Lung (tissue), 12 donors: ENCODE data around the gene ZNF536. TPM values are rescaled to one million over a fixed set of nuclear protein-coding genes. Genes with fewer than 3 reads are reported as not detected.

ENCODE experiments used
- ATAC-seq: fragments of 200-7000 bp; cut with Tn5 transposase; one replicate; pipeline ENCODE4 v1.9.1; 2020; ENCODE audit warnings: moderate number of reproducible peaks; ENCODE audit not compliant: insufficient read depth, low FRiP score
- DNase-seq, 3 donors: peaks; one replicate each; pipeline ENCODE4 v3.0.0-alpha.2; 2013 to 2017
- H3K27ac ChIP-seq, 2 donors: one replicate each; pipeline ENCODE4 v1.5.1; 2013; ENCODE audit warnings: mild to moderate bottlenecking in 2 of 2, moderate library complexity in 2 of 2, control low read depth in 1 of 2, inconsistent platforms in 1 of 2, low read depth in 1 of 2, low read length in 1 of 2
- H3K27me3 ChIP-seq, 3 donors: one replicate each; pipeline ENCODE4 v1.5.1; 2013; ENCODE audit warnings: low read length in 2 of 3; ENCODE audit not compliant: control insufficient read depth in 3 of 3, insufficient read depth in 3 of 3
- H3K36me3 ChIP-seq, 4 donors: one replicate each; pipeline ENCODE4 v1.5.1; 2013; ENCODE audit warnings: low read length in 4 of 4, mild to moderate bottlenecking in 1 of 4, moderate library complexity in 1 of 4; ENCODE audit not compliant: control insufficient read depth in 4 of 4, insufficient read depth in 4 of 4
- H3K4me1 ChIP-seq, 5 donors: one replicate each; pipeline ENCODE4 v1.5.1; 2013; ENCODE audit warnings: low read length in 5 of 5, mild to moderate bottlenecking in 2 of 5, moderate library complexity in 1 of 5; ENCODE audit not compliant: control insufficient read depth in 5 of 5, insufficient read depth in 5 of 5
- H3K4me3 ChIP-seq: one replicate; pipeline ENCODE4 v1.5.1; 2013; ENCODE audit warnings: mild to moderate bottlenecking, control low read depth, moderate library complexity
- H3K9ac ChIP-seq, 2 donors: one replicate each; pipeline ENCODE4 v1.5.1; 2013; ENCODE audit warnings: low read length in 2 of 2, control low read depth in 1 of 2; ENCODE audit not compliant: insufficient read depth in 1 of 2
- H3K9me3 ChIP-seq, 4 donors: one replicate each; pipeline ENCODE4 v1.5.1; 2013; ENCODE audit warnings: low read length in 3 of 4, mild to moderate bottlenecking in 1 of 4, moderate library complexity in 1 of 4; ENCODE audit not compliant: control insufficient read depth in 4 of 4, insufficient read depth in 3 of 4
- CTCF ChIP-seq: IDR thresholded peaks from 2 replicates; pipeline ENCODE4 v1.5.1; 2012; ENCODE audit warnings: mild to moderate bottlenecking; ENCODE audit errors: control extremely low read depth, extremely low read depth
- WGBS, 2 donors: extraction: QIAGEN DNeasy Blood & Tissue Kit; methylation state at CpG; one replicate each; pipeline ENCODE4 v1.1.7; 2013; 5-methylcytosine and 5-hydroxymethylcytosine counted together
- polyA plus RNA-seq, 2 donors: library from polyadenylated mRNA; stranded (reverse); fragments of 200-250 nt; gene quantifications; one replicate each; pipeline ENCODE4 v1.2.1, GENCODE V29; 2013
- total RNA-seq, 2 donors: library from RNA; depleted of rRNA in 1 of 2; stranded (reverse); fragments of >200 nt in 1 of 2; gene quantifications; one replicate each; pipeline ENCODE4 v1.2.1, GENCODE V29; 2014 to 2021
- donor health status: control.
- donor health status: control.
- donor health status: Bipolar disorder and iron deficiency.
- donor health status: healthy.
- donor health status: DM: yes; HTN: yes; CAD: no.

The ZNF536 gene
- total and polyA plus RNA-seq, 4 donors, result 0.07 to 5.6 (median 0.21) TPM

GRCh38 chr19:30362156-30362754 is 9.9 kb upstream of the ZNF536 start:
- ATAC-seq (no peak), DNase-seq (no peak)
- H3K27ac ChIP-seq, result no peak overlapping the region
- 76 to 78% methylated on average over 6 of the region's 6 CpGs for WGBS, 2 donors
- H3K4me3 ChIP-seq, result no peak overlapping the region
- H3K9ac ChIP-seq, result no peak overlapping the region
- no peak for TF ChIP-seq CTCF
- H3K36me3 ChIP-seq, result no peaks in the 10 kb centered on the region
- peaks cover 0 to 2% (median 0%) of the 10 kb centered on the region in 4 donors for H3K9me3 ChIP-seq
- H3K4me1 ChIP-seq, result peaks cover 0 to 15% (median 0%) of the 10 kb centered on the region in 5 donors
- H3K27me3 ChIP-seq, result peaks cover 0 to 3% (median 0%) of the 10 kb centered on the region in 3 donors

GRCh38 chr19:30363073-30363472 is 9.1 kb upstream of the ZNF536 start:
- peaks cover 0 to 3% (median 0%) of the 10 kb centered on the region in 3 donors for H3K27me3 ChIP-seq
- TF ChIP-seq CTCF, result no peak
- H3K4me3 ChIP-seq, result no peak overlapping the region
- no peak overlapping the region for H3K9ac ChIP-seq
- WGBS, 2 donors, result 91 to 93% methylated on average over 11 of the region's 11 CpGs
- no peak for ATAC-seq
- H3K27ac ChIP-seq, result no peak overlapping the region
- peaks cover 0 to 15% (median 0%) of the 10 kb centered on the region in 5 donors for H3K4me1 ChIP-seq
- H3K36me3 ChIP-seq, result no peaks in the 10 kb centered on the region
- H3K9me3 ChIP-seq, result peaks cover 0 to 2% (median 0%) of the 10 kb centered on the region in 4 donors
- no peak for DNase-seq

- Histone ChIP-seq H3K27me3 (peaks cover 0 to 16% (median 0%) of the 10 kb centered on the region in 3 donors), H3K36me3 (no peaks in the 10 kb centered on the region), H3K9ac (no peak overlapping the region), H3K9me3 (peaks cover 0 to 2% (median 0%) of the 10 kb centered on the region in 4 donors), H3K4me3 (no peak overlapping the region), H3K4me1 (peaks cover 0 to 15% (median 0%) of the 10 kb centered on the region in 5 donors), H3K27ac (no peak overlapping the region)
- TF ChIP-seq CTCF, result no peak
- ATAC-seq (no peak), DNase-seq (peak in 2 of 3 donors; percentile 54 to 64)
- whole genome bisulfite sequencing, 2 donors, result 58 to 72% methylated on average over 10 of the region's 10 CpGs
These were observed 7.1 kb upstream of the ZNF536 start for GRCh38 chr19:30364866-30365800.
